Measurements from ENCODE around the gene GPR15. TPM values are rescaled to one million over a fixed set of nuclear protein-coding genes. Genes with fewer than 3 reads are reported as not detected.

Gene GPR15
- total and polyA plus RNA-seq, 10 of the 15 experiments (the other 5 are each of a cell fraction or from before 2014, with no cell fraction given) = 70.7 to 150 (median 115) TPM

DNA sequence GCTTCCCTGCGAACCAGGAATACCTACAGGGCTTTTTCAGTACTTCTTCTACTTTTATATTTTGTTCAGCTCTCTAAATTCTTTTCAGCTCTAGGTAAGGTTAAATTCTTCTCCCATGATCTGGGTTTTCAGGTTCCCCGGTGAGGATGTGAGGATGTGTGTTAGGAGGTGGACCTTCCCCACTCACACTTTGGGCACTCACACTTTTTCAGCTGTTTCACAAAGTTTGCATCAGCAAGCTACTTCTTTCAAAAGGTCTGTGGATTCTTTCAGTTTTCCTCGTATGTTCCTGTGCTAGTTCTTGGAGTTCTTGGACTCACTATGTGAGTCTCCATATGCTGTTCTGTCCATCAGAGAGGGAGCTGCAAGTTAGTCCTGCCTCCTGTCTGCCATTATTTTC, 48.2 kb upstream of the GPR15 start (continued):
- no peak for TF ChIP-seq TCF3 (IDR thresholded peaks at IDR 0.05; ENCODE audit: borderline replicate concordance, insufficient read depth, low read depth, low read length)
- TF ChIP-seq NR2C1 (IDR thresholded peaks at IDR 0.05) = no peak
- no peak for TF ChIP-seq BMI1 (IDR thresholded peaks at IDR 0.05; ENCODE audit: borderline replicate concordance)
- TF ChIP-seq BRCA1 (IDR thresholded peaks at IDR 0.05; ENCODE audit: low read depth, low read length) = no peak
- no peak for TF ChIP-seq FOS (IDR thresholded peaks at IDR 0.05; ENCODE audit: borderline replicate concordance, extremely low read depth, insufficient read length)
- TF ChIP-seq, protein P1, sequence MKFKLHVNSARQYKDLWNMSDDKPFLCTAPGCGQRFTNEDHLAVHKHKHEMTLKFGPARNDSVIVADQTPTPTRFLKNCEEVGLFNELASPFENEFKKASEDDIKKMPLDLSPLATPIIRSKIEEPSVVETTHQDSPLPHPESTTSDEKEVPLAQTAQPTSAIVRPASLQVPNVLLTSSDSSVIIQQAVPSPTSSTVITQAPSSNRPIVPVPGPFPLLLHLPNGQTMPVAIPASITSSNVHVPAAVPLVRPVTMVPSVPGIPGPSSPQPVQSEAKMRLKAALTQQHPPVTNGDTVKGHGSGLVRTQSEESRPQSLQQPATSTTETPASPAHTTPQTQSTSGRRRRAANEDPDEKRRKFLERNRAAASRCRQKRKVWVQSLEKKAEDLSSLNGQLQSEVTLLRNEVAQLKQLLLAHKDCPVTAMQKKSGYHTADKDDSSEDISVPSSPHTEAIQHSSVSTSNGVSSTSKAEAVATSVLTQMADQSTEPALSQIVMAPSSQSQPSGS (IDR thresholded peaks at IDR 0.05; ENCODE audit: low read length) = no peak

DNA sequence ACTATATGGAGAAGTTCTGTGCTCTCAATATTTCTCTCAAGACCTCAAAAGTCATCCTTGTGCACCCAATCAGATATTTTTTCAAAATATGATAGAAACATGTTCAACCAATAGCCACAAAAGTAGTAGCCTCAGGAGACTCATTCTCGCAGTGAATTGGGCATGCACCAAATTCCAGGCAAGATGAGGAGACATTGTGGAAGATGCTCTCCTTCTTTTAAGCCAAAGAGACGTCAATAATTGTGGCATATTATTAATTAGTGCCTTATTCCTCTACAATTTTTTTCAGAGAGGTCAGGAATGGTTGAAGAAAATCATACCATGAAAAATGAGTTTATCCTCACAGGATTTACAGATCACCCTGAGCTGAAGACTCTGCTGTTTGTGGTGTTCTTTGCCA, 34.4 kb upstream of the GPR15 start, which contains the start of gene OR5K2:
Gene OR5K2, plus strand, starts transcription at position 301 of the 400 bp plus-strand sequence. Its CDS starts 0 bp downstream, at position 301.
- Histone ChIP-seq H3K4me2 (ENCODE audit: control insufficient read depth, insufficient read depth) (no peak within 1 kb of the TSS), H3K4me1 (ENCODE audit: control insufficient read depth, insufficient read depth, low read length) (no peaks in the 10 kb centered on the region), H3K27me3 (replicated peaks in 1 of 2; ENCODE audit: control insufficient read depth in 2 of 2, insufficient read depth in 2 of 2, low read length in 1 of 2) (no peaks in the 10 kb centered on the region), H3K9ac (ENCODE audit: control insufficient read depth, insufficient read depth, low read length) (no peak within 1 kb of the TSS), H3K27ac (ENCODE audit: control insufficient read depth, insufficient read depth) (no peak within 1 kb of the TSS), H3K79me2 (ENCODE audit: control insufficient read depth, insufficient read depth, low read length) (no peaks in the 10 kb centered on the region), H4K20me1 (ENCODE audit: control insufficient read depth, insufficient read depth) (no peaks in the 10 kb centered on the region), H3K4me3 (no peak within 1 kb of the TSS), H3K9me3 (replicated peaks; ENCODE audit: control insufficient read depth, insufficient read depth, low read length) (no peaks in the 10 kb centered on the region), H2AFZ (ENCODE audit: control insufficient read depth, low read depth, low read length) (no peak within 1 kb of the TSS), H3K36me3 (ENCODE audit: control insufficient read depth in 2 of 2, insufficient read depth in 2 of 2, low read length in 1 of 2) (no peaks in the 10 kb centered on the region)
- SMC1A ChIA-PET (ENCODE audit: uncharacterized antibody, unreplicated experiment) = no interaction called here
- FAIRE-seq (no peak), DNase-seq (ENCODE audit: low read depth, low spot score) (no peak), ATAC-seq (no peak)
- POLR2A ChIA-PET = no interaction called here
- intact Hi-C loops (cut with micrococcal nuclease; ENCODE audit: unreplicated experiment) = no loop called here
- WGBS (ENCODE audit: insufficient coverage, insufficient replicate concordance, low lambda C conversion rate, missing lambda C conversion rate) = 28% methylated on average over 2 of the region's 2 CpGs
- in situ Hi-C loops (cut with MboI) = no loop called here
- RAD21 ChIA-PET (ENCODE audit: unreplicated experiment) = no interaction called here
- CTCF ChIA-PET = no interaction called here
- no TSS peak for BruUV-seq (replicated peaks)
- TF ChIP-seq, protein P2, sequence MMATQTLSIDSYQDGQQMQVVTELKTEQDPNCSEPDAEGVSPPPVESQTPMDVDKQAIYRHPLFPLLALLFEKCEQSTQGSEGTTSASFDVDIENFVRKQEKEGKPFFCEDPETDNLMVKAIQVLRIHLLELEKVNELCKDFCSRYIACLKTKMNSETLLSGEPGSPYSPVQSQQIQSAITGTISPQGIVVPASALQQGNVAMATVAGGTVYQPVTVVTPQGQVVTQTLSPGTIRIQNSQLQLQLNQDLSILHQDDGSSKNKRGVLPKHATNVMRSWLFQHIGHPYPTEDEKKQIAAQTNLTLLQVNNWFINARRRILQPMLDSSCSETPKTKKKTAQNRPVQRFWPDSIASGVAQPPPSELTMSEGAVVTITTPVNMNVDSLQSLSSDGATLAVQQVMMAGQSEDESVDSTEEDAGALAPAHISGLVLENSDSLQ (IDR thresholded peaks at IDR 0.05) = no peak
- TF ChIP-seq SIN3A (IDR thresholded peaks at IDR 0.05; ENCODE audit: low read depth, low read length) (no peak), PAX5 (IDR thresholded peaks at IDR 0.05; ENCODE audit: borderline replicate concordance, low read depth, low read length) (no peak), POLR2AphosphoS2 (IDR thresholded peaks at IDR 0.05; ENCODE audit: low read depth, low read length) (no peak)
- TF ChIP-seq, protein P3, sequence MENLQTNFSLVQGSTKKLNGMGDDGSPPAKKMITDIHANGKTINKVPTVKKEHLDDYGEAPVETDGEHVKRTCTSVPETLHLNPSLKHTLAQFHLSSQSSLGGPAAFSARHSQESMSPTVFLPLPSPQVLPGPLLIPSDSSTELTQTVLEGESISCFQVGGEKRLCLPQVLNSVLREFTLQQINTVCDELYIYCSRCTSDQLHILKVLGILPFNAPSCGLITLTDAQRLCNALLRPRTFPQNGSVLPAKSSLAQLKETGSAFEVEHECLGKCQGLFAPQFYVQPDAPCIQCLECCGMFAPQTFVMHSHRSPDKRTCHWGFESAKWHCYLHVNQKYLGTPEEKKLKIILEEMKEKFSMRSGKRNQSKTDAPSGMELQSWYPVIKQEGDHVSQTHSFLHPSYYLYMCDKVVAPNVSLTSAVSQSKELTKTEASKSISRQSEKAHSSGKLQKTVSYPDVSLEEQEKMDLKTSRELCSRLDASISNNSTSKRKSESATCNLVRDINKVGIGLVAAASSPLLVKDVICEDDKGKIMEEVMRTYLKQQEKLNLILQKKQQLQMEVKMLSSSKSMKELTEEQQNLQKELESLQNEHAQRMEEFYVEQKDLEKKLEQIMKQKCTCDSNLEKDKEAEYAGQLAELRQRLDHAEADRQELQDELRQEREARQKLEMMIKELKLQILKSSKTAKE (IDR thresholded peaks at IDR 0.05; ENCODE audit: low read depth, poor library complexity, severe bottlenecking) = no peak

Data from GM12878 (cell line).